ENCODE data around the gene PLEKHA7.

Gene PLEKHA7

GRCh38 chr11:17021511-17021910 is 7.3 kb upstream of the PLEKHA7 start:
- H3K9me3 ChIP-seq (ENCODE audit: control insufficient read depth in 2 of 2, low read length in 2 of 2) = no peaks in the 10 kb centered on the region
- H3K36me3 ChIP-seq (ENCODE audit: control insufficient read depth in 2 of 2, insufficient read depth in 2 of 2, low read length in 2 of 2) = no peaks in the 10 kb centered on the region
- no peaks in the 10 kb centered on the region for H3K27me3 ChIP-seq (ENCODE audit: control insufficient read depth in 1 of 2, insufficient read depth in 2 of 2, low read length in 2 of 2)
- no peak overlapping the region for H3K27ac ChIP-seq (ENCODE audit: low read length)
- H3K4me3 ChIP-seq (ENCODE audit: low read length in 2 of 2) = no peak overlapping the region
- no peaks in the 10 kb centered on the region for H3K4me1 ChIP-seq (ENCODE audit: control insufficient read depth, insufficient read depth, low read length)
- H3K9ac ChIP-seq (ENCODE audit: low read length in 2 of 2) = no peak overlapping the region

GRCh38 chr11:17020831-17021230 is 6.6 kb upstream of the PLEKHA7 start:
- no peaks in the 10 kb centered on the region for H3K9me3 ChIP-seq (ENCODE audit: control insufficient read depth in 2 of 2, low read length in 2 of 2)
- H3K9ac ChIP-seq (ENCODE audit: low read length in 2 of 2) = no peak overlapping the region
- no peaks in the 10 kb centered on the region for H3K4me1 ChIP-seq (ENCODE audit: control insufficient read depth, insufficient read depth, low read length)
- no peak overlapping the region for H3K4me3 ChIP-seq (ENCODE audit: low read length in 2 of 2)
- no peaks in the 10 kb centered on the region for H3K36me3 ChIP-seq (ENCODE audit: control insufficient read depth in 2 of 2, insufficient read depth in 2 of 2, low read length in 2 of 2)
- peaks cover 0 to 3% of the 10 kb centered on the region in 2 donors for H3K27me3 ChIP-seq (ENCODE audit: control insufficient read depth in 1 of 2, insufficient read depth in 2 of 2, low read length in 2 of 2)
- H3K27ac ChIP-seq (ENCODE audit: low read length) = no peak overlapping the region

- Histone ChIP-seq H3K36me3 (ENCODE audit: control insufficient read depth in 2 of 2, insufficient read depth in 2 of 2, low read length in 2 of 2) (no peaks in the 10 kb centered on the region), H3K27ac (ENCODE audit: low read length) (no peak overlapping the region)
These were observed 5.0 kb upstream of the PLEKHA7 start for GRCh38 chr11:17019232-17019631.

GRCh38 chr11:17015627-17016126 is 1.5 kb upstream of the PLEKHA7 start:
- Histone ChIP-seq H3K36me3 (ENCODE audit: control insufficient read depth in 2 of 2, insufficient read depth in 2 of 2, low read length in 2 of 2) (no peaks in the 10 kb centered on the region), H3K4me1 (ENCODE audit: control insufficient read depth, insufficient read depth, low read length) (peaks cover 10% of the 10 kb centered on the region), H3K4me3 (ENCODE audit: low read length in 2 of 2) (no peak overlapping the region), H3K9ac (ENCODE audit: low read length in 2 of 2) (no peak overlapping the region), H3K27me3 (ENCODE audit: control insufficient read depth in 1 of 2, insufficient read depth in 2 of 2, low read length in 2 of 2) (peaks cover 0 to 8% of the 10 kb centered on the region in 2 donors), H3K9me3 (ENCODE audit: control insufficient read depth in 2 of 2, low read length in 2 of 2) (no peaks in the 10 kb centered on the region), H3K27ac (ENCODE audit: low read length) (no peak overlapping the region)

More at GRCh38 chr11:17019232-17019631, 5.0 kb upstream of the PLEKHA7 start:
- H3K4me3 ChIP-seq (ENCODE audit: low read length in 2 of 2) = no peak overlapping the region
- H3K9me3 ChIP-seq (ENCODE audit: control insufficient read depth in 2 of 2, low read length in 2 of 2) = no peaks in the 10 kb centered on the region
- H3K9ac ChIP-seq (ENCODE audit: low read length in 2 of 2) = no peak overlapping the region
- H3K4me1 ChIP-seq (ENCODE audit: control insufficient read depth, insufficient read depth, low read length) = peaks cover 4% of the 10 kb centered on the region
- peaks cover 0 to 8% of the 10 kb centered on the region in 2 donors for H3K27me3 ChIP-seq (ENCODE audit: control insufficient read depth in 1 of 2, insufficient read depth in 2 of 2, low read length in 2 of 2)

GRCh38 chr11:17014833-17015626 is 816 bp upstream of the PLEKHA7 start:
- H3K36me3 ChIP-seq (ENCODE audit: control insufficient read depth in 2 of 2, insufficient read depth in 2 of 2, low read length in 2 of 2) = no peaks in the 10 kb centered on the region
- H3K27ac ChIP-seq (ENCODE audit: low read length) = no peak overlapping the region
- H3K9ac ChIP-seq (ENCODE audit: low read length in 2 of 2) = peak overlapping the region; percentile 44 to 60
- no peaks in the 10 kb centered on the region for H3K9me3 ChIP-seq (ENCODE audit: control insufficient read depth in 2 of 2, low read length in 2 of 2)
- peaks cover 0 to 8% of the 10 kb centered on the region in 2 donors for H3K27me3 ChIP-seq (ENCODE audit: control insufficient read depth in 1 of 2, insufficient read depth in 2 of 2, low read length in 2 of 2)
- H3K4me3 ChIP-seq (ENCODE audit: low read length in 2 of 2) = peak overlapping the region; percentile 57 to 81
- H3K4me1 ChIP-seq (ENCODE audit: control insufficient read depth, insufficient read depth, low read length) = peaks cover 10% of the 10 kb centered on the region

GRCh38 chr11:17013548-17014320 is 480 bp downstream of the PLEKHA7 start:
- Histone ChIP-seq H3K27ac (ENCODE audit: low read length) (no peak overlapping the region), H3K27me3 (ENCODE audit: control insufficient read depth in 1 of 2, insufficient read depth in 2 of 2, low read length in 2 of 2) (peaks cover 0 to 8% of the 10 kb centered on the region in 2 donors), H3K9me3 (ENCODE audit: control insufficient read depth in 2 of 2, low read length in 2 of 2) (no peaks in the 10 kb centered on the region), H3K9ac (ENCODE audit: low read length in 2 of 2) (peak overlapping the region; percentile 43 to 55), H3K36me3 (ENCODE audit: control insufficient read depth in 2 of 2, insufficient read depth in 2 of 2, low read length in 2 of 2) (no peaks in the 10 kb centered on the region), H3K4me1 (ENCODE audit: control insufficient read depth, insufficient read depth, low read length) (peaks cover 10% of the 10 kb centered on the region), H3K4me3 (ENCODE audit: low read length in 2 of 2) (peak overlapping the region; percentile 63 to 81)

GRCh38 chr11:17012712-17013547 is 1.3 kb downstream of the PLEKHA7 start:
- Histone ChIP-seq H3K9ac (ENCODE audit: low read length in 2 of 2) (peak overlapping the region; percentile 43 to 55), H3K27ac (ENCODE audit: low read length) (peak overlapping the region; percentile 31)

GRCh38 chr11:17012179-17012578 is 2.0 kb downstream of the PLEKHA7 start:
- no peaks in the 10 kb centered on the region for H3K36me3 ChIP-seq (ENCODE audit: control insufficient read depth in 2 of 2, insufficient read depth in 2 of 2, low read length in 2 of 2)
- H3K9me3 ChIP-seq (ENCODE audit: control insufficient read depth in 2 of 2, low read length in 2 of 2) = no peaks in the 10 kb centered on the region
- H3K27me3 ChIP-seq (ENCODE audit: control insufficient read depth in 1 of 2, insufficient read depth in 2 of 2, low read length in 2 of 2) = peaks cover 0 to 8% of the 10 kb centered on the region in 2 donors
- no peak overlapping the region for H3K4me3 ChIP-seq (ENCODE audit: low read length in 2 of 2)
- H3K9ac ChIP-seq (ENCODE audit: low read length in 2 of 2) = no peak overlapping the region
- H3K27ac ChIP-seq (ENCODE audit: low read length) = no peak overlapping the region
- peaks cover 10% of the 10 kb centered on the region for H3K4me1 ChIP-seq (ENCODE audit: control insufficient read depth, insufficient read depth, low read length)

More at GRCh38 chr11:17012712-17013547, 1.3 kb downstream of the PLEKHA7 start:
- no peaks in the 10 kb centered on the region for H3K9me3 ChIP-seq (ENCODE audit: control insufficient read depth in 2 of 2, low read length in 2 of 2)
- H3K4me1 ChIP-seq (ENCODE audit: control insufficient read depth, insufficient read depth, low read length) = peaks cover 10% of the 10 kb centered on the region
- peaks cover 0 to 8% of the 10 kb centered on the region in 2 donors for H3K27me3 ChIP-seq (ENCODE audit: control insufficient read depth in 1 of 2, insufficient read depth in 2 of 2, low read length in 2 of 2)
- peak overlapping the region; percentile 63 to 81 for H3K4me3 ChIP-seq (ENCODE audit: low read length in 2 of 2)
- H3K36me3 ChIP-seq (ENCODE audit: control insufficient read depth in 2 of 2, insufficient read depth in 2 of 2, low read length in 2 of 2) = no peaks in the 10 kb centered on the region

GRCh38 chr11:17010851-17011420 is 3.3 kb downstream of the PLEKHA7 start:
- peaks cover 0 to 6% of the 10 kb centered on the region in 2 donors for H3K27me3 ChIP-seq (ENCODE audit: control insufficient read depth in 1 of 2, insufficient read depth in 2 of 2, low read length in 2 of 2)
- H3K4me3 ChIP-seq (ENCODE audit: low read length in 2 of 2) = no peak overlapping the region
- no peaks in the 10 kb centered on the region for H3K36me3 ChIP-seq (ENCODE audit: control insufficient read depth in 2 of 2, insufficient read depth in 2 of 2, low read length in 2 of 2)
- no peaks in the 10 kb centered on the region for H3K9me3 ChIP-seq (ENCODE audit: control insufficient read depth in 2 of 2, low read length in 2 of 2)
- peaks cover 10% of the 10 kb centered on the region for H3K4me1 ChIP-seq (ENCODE audit: control insufficient read depth, insufficient read depth, low read length)
- no peak overlapping the region for H3K27ac ChIP-seq (ENCODE audit: low read length)
- H3K9ac ChIP-seq (ENCODE audit: low read length in 2 of 2) = no peak overlapping the region

GRCh38 chr11:17008099-17008498 is 6.1 kb downstream of the PLEKHA7 start:
- Histone ChIP-seq H3K9me3 (ENCODE audit: control insufficient read depth in 2 of 2, low read length in 2 of 2) (no peaks in the 10 kb centered on the region), H3K27me3 (ENCODE audit: control insufficient read depth in 1 of 2, insufficient read depth in 2 of 2, low read length in 2 of 2) (no peaks in the 10 kb centered on the region), H3K9ac (ENCODE audit: low read length in 2 of 2) (no peak overlapping the region), H3K27ac (ENCODE audit: low read length) (no peak overlapping the region), H3K4me3 (ENCODE audit: low read length in 2 of 2) (no peak overlapping the region), H3K36me3 (ENCODE audit: control insufficient read depth in 2 of 2, insufficient read depth in 2 of 2, low read length in 2 of 2) (no peaks in the 10 kb centered on the region), H3K4me1 (ENCODE audit: control insufficient read depth, insufficient read depth, low read length) (peaks cover 6% of the 10 kb centered on the region)

Measured in stomach smooth muscle (tissue), 2 donors.